DOHH2 (cell line): Measurements from ENCODE around the gene SPTLC2.

Experiments
- EZH2phosphoT487 ChIP-seq: fragments of 200-600 bp; sonication (generic); IDR thresholded peaks from 2 replicates; pipeline ENCODE4 v1.6.1; 2017; ENCODE audit warnings: borderline replicate concordance, mild to moderate bottlenecking, antibody characterized with exemption, low read length, moderate library complexity, mixed read lengths
- TF ChIP-seq, protein P1 (sequence below): fragments of 200-600 bp; sonication (generic); IDR thresholded peaks from one replicate; pipeline ENCODE4 v1.5.1; 2014; ENCODE audit warnings: antibody characterized with exemption, mild to moderate bottlenecking, low read depth, low read length; ENCODE audit not compliant: poor library complexity, severe bottlenecking

DNA sequence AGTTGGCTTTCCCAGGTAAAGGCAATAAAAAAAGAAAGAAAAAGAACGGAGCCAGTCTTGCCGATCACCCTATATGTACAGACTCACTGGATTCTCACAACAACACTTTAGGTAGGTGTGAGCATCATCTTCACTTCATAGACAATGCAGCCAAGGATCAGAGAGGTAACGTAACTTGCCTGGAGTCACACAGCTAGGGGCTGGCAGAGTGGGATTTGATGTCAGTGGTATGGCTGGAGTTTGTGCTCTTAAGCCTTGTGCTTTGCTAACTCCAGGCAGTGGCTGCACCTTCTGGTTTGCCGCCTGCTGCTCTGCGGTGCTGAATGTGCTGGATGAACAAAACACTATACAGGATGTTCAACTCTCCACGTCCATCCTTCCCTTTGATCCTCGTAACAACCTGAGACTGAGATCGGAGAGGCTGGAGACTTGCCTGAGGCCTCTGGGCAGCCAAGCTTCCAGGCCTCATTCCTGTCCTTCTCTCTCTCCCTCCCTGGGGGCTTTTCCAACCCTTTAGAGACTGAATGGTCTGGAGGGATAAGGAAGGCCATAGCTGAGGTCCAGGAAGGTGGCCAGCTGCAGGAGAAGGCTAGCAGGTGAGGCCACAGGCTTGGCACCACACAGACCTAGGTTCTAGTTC is 126.0 kb downstream of the SPTLC2 start:
- TF ChIP-seq, protein P1, sequence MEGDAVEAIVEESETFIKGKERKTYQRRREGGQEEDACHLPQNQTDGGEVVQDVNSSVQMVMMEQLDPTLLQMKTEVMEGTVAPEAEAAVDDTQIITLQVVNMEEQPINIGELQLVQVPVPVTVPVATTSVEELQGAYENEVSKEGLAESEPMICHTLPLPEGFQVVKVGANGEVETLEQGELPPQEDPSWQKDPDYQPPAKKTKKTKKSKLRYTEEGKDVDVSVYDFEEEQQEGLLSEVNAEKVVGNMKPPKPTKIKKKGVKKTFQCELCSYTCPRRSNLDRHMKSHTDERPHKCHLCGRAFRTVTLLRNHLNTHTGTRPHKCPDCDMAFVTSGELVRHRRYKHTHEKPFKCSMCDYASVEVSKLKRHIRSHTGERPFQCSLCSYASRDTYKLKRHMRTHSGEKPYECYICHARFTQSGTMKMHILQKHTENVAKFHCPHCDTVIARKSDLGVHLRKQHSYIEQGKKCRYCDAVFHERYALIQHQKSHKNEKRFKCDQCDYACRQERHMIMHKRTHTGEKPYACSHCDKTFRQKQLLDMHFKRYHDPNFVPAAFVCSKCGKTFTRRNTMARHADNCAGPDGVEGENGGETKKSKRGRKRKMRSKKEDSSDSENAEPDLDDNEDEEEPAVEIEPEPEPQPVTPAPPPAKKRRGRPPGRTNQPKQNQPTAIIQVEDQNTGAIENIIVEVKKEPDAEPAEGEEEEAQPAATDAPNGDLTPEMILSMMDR, result no peak
- TF ChIP-seq EZH2phosphoT487, result no peak
